Activated T-helper 2 cell treated with anti-CD3 and anti-CD28 coated beads, Interferon-gamma antibody, Interleukin-2, Interleukin-4, amounts not matched to agents 10 μg/mL and 5 μg/mL and 100 μg/mL, durations not matched to agents 14 hours and 24 hours and 36 hours (primary cell): Measurements from ENCODE around the gene PTPRJ. TPM values are rescaled to one million over a fixed set of nuclear protein-coding genes. Genes with fewer than 3 reads are reported as not detected.
"Not testable (repeated sequence)": the region's sequence is repeated elsewhere in the genome, so short reads cannot be mapped to it uniquely, and the experiment has no call there.

ENCODE experiments used
- DNase-seq: peaks from one replicate; pipeline ENCODE4 v3.0.0; 2021; ENCODE audit warnings: low spot score
- H3K27ac Mint-ChIP-seq: one replicate; pipeline ENCODE4 v1.8.0; 2021; ENCODE audit warnings: mixed read lengths
- H3K27me3 Mint-ChIP-seq: one replicate; pipeline ENCODE4 v1.8.0; 2021; ENCODE audit warnings: low read depth, mixed read lengths
- H3K36me3 Mint-ChIP-seq: one replicate; pipeline ENCODE4 v1.8.0; 2021; ENCODE audit warnings: low read depth, mixed read lengths
- H3K4me1 Mint-ChIP-seq: one replicate; pipeline ENCODE4 v1.8.0; 2021; ENCODE audit warnings: low read depth, mixed read lengths
- H3K4me3 Mint-ChIP-seq: one replicate; pipeline ENCODE4 v1.8.0; 2021; ENCODE audit warnings: low read depth, mild to moderate bottlenecking, moderate library complexity, mixed read lengths
- H3K9me3 Mint-ChIP-seq: one replicate; pipeline ENCODE4 v1.8.0; 2021; ENCODE audit warnings: mixed read lengths
- intact Hi-C: fragments of 100-400 bp; cut with micrococcal nuclease; formaldehyde crosslinking; loops from one replicate; pipeline ENCODE4 v1.15.1; 2023
- total RNA-seq: library from RNA; stranded (reverse); gene quantifications from 2 replicates; pipeline ENCODE4 v1.2.3, GENCODE V29; 2022

The PTPRJ gene
- total RNA-seq, 1 donor from 2014 or later, result 50.9 TPM

- H3K27ac Mint-ChIP-seq, result peak overlapping the region; percentile 33
- intact Hi-C loops, H3K27me3 Mint-ChIP-seq, H3K36me3 Mint-ChIP-seq, DNase-seq, H3K9me3 Mint-ChIP-seq, H3K4me3 Mint-ChIP-seq: not testable (repeated sequence)
- peaks cover 36% of the 10 kb centered on the region for H3K4me1 Mint-ChIP-seq
Observed at GRCh38 chr11:47949001-47949675, 31.2 kb upstream of the PTPRJ start.

GRCh38 chr11:47950396-47950795, 30.0 kb upstream of the PTPRJ start:
- intact Hi-C loops, result no loop called here
- no peaks in the 10 kb centered on the region for H3K27me3 Mint-ChIP-seq
- peak; percentile 62 for DNase-seq
- peak overlapping the region; percentile 35 for H3K27ac Mint-ChIP-seq
- no peak overlapping the region for H3K4me3 Mint-ChIP-seq
- H3K9me3 Mint-ChIP-seq, result no peaks in the 10 kb centered on the region
- H3K36me3 Mint-ChIP-seq, result no peaks in the 10 kb centered on the region
- H3K4me1 Mint-ChIP-seq, result peaks cover 37% of the 10 kb centered on the region

GRCh38 chr11:47951504-47951903, 28.9 kb upstream of the PTPRJ start:
- H3K9me3 Mint-ChIP-seq, DNase-seq, H3K4me3 Mint-ChIP-seq, intact Hi-C loops, H3K27me3 Mint-ChIP-seq, H3K36me3 Mint-ChIP-seq: not testable (repeated sequence)
- Mint-ChIP-seq H3K27ac (peak overlapping the region; percentile 1), H3K4me1 (peaks cover 34% of the 10 kb centered on the region)

- no peak for DNase-seq
- Mint-ChIP-seq H3K4me1 (peaks cover 14% of the 10 kb centered on the region), H3K36me3 (no peaks in the 10 kb centered on the region), H3K27ac (no peak overlapping the region), H3K4me3 (no peak overlapping the region), H3K27me3 (no peaks in the 10 kb centered on the region), H3K9me3 (no peaks in the 10 kb centered on the region)
- intact Hi-C loops, result no loop called here
Observed at GRCh38 chr11:47955061-47955755, 25.2 kb upstream of the PTPRJ start.

DNA sequence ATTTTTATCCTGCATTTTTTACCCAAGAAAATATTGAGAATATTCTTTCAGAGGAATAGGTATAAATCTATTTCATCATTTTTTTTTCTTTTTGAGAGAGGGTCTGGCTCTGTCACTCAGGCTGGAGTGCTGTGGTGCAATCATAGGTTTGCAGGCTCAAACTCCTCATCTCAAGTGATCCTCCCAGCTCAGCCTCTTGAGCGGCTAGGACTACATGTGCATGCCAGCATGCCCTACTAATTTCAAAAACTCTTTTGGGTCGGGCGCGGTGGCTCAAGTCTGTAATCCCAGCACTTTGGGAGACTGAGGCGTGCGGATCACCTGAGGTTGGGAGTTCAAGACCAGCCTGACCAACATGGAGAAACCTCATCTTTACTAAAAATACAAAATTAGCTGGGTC, 20.3 kb upstream of the PTPRJ start:
- DNase-seq, result no peak
- H3K36me3 Mint-ChIP-seq, result no peaks in the 10 kb centered on the region
- no peaks in the 10 kb centered on the region for H3K27me3 Mint-ChIP-seq
- no peak overlapping the region for H3K27ac Mint-ChIP-seq
- H3K4me3 Mint-ChIP-seq, result no peak overlapping the region
- H3K9me3 Mint-ChIP-seq, result no peaks in the 10 kb centered on the region
- H3K4me1 Mint-ChIP-seq, result peaks cover 8% of the 10 kb centered on the region
- intact Hi-C loops, result no loop called here

DNA sequence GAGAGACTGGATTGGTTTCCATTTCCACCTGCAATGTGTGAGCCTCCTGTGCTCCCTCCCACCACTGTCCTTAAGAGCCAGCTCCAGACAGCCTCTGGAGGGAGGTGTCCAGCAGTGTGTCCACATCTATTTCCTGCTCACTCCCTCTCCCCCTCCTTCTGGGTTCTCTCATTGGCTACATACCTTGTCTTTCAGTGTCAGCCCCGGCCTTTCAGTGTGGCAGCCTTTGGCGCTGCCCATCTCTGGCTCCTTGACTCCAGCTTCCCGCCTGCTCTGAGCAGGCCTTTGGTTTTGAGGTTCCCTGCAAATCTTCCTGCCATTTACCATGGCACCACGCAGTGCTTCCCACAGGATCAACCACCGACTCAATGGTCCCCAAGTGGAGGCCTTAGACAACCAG, 19.0 kb upstream of the PTPRJ start:
- intact Hi-C loops, result no loop called here
- DNase-seq, result no peak
- H3K27ac Mint-ChIP-seq, result no peak overlapping the region
- H3K27me3 Mint-ChIP-seq, result no peaks in the 10 kb centered on the region
- no peaks in the 10 kb centered on the region for H3K9me3 Mint-ChIP-seq
- no peaks in the 10 kb centered on the region for H3K36me3 Mint-ChIP-seq
- H3K4me1 Mint-ChIP-seq, result peaks cover 2% of the 10 kb centered on the region
- no peak overlapping the region for H3K4me3 Mint-ChIP-seq

GRCh38 chr11:47964546-47964945, 15.8 kb upstream of the PTPRJ start:
- DNase-seq, result no peak
- Mint-ChIP-seq H3K9me3 (no peaks in the 10 kb centered on the region), H3K4me3 (no peak overlapping the region), H3K27me3 (no peaks in the 10 kb centered on the region), H3K4me1 (peaks cover 2% of the 10 kb centered on the region), H3K27ac (no peak overlapping the region), H3K36me3 (no peaks in the 10 kb centered on the region)
- intact Hi-C loops, result no loop called here

- Mint-ChIP-seq H3K9me3 (no peaks in the 10 kb centered on the region), H3K36me3 (no peaks in the 10 kb centered on the region), H3K27ac (no peak overlapping the region), H3K4me1 (peaks cover 2% of the 10 kb centered on the region), H3K27me3 (no peaks in the 10 kb centered on the region), H3K4me3 (no peak overlapping the region)
- intact Hi-C loops, result no loop called here
- DNase-seq, result no peak
Observed at GRCh38 chr11:47967577-47968525, 12.5 kb upstream of the PTPRJ start.

DNA sequence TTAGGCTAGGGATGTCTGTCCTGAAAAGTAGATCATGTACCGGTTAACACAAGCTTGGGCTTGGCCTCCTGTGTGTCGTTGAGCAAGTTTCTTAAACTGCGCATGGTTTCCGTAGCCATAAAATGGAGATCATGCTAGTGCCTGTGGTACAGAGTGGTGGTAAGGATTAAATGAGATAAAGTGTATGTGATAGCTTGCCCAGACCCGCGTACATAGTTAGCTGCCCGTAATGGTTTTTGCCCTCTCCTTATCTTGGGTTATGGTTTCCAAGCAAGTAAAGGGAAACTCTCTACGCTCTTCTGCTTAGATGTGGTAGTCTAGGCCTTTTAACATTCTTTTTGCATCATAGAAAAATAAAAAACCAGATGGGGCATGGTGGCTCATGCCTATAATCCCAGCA, 11.0 kb upstream of the PTPRJ start:
- H3K9me3 Mint-ChIP-seq, result no peaks in the 10 kb centered on the region
- H3K4me3 Mint-ChIP-seq, result no peak overlapping the region
- no peak for DNase-seq
- no peaks in the 10 kb centered on the region for H3K27me3 Mint-ChIP-seq
- H3K27ac Mint-ChIP-seq, result no peak overlapping the region
- H3K36me3 Mint-ChIP-seq, result no peaks in the 10 kb centered on the region
- peaks cover 4% of the 10 kb centered on the region for H3K4me1 Mint-ChIP-seq
- intact Hi-C loops, result no loop called here

DNA sequence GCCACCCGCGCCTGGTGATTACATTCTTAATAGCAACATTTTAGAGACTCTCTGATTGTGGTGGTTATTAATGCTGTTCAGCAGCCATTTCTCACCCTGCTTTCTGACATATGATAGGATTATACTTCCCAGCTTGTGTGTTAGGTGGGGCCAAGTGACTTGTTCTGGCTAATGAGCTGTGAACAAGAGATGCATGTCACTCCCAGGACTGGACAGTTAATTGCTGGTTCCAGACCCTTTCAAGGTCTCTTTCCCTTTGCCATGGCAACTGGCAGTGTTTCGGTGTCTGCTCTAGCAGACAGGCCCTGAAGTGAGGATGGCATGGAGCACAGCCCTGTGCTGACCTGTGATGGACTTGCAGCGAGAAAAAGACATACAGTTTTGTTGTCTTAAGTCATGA, 8.9 kb upstream of the PTPRJ start:
- DNase-seq, result no peak
- H3K27ac Mint-ChIP-seq, result no peak overlapping the region
- H3K27me3 Mint-ChIP-seq, result no peaks in the 10 kb centered on the region
- intact Hi-C loops, result no loop called here
- peaks cover 7% of the 10 kb centered on the region for H3K4me1 Mint-ChIP-seq
- no peaks in the 10 kb centered on the region for H3K36me3 Mint-ChIP-seq
- H3K4me3 Mint-ChIP-seq, result no peak overlapping the region
- H3K9me3 Mint-ChIP-seq, result no peaks in the 10 kb centered on the region

DNA sequence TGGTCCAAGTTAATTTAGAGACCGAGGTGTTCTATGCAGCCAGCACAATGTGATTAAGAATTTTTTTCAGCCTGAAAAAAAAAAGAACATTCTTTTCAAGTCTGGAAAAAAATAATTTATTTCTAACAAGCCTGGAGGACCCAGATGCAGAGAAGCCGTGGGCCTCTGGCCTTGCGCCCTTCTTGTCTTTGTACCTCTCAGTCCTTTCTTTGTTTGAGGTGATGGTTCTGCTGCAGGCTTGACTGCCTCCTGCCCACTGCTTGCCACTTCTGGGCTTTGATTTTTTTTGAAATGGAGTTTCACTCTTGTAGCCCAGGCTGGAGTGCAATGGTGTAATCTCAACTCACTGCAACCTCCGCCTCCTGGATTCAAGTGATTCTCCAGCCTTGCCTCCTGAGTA, 7.2 kb upstream of the PTPRJ start:
- Mint-ChIP-seq H3K9me3 (no peaks in the 10 kb centered on the region), H3K4me1 (peaks cover 7% of the 10 kb centered on the region), H3K27me3 (peaks cover 4% of the 10 kb centered on the region), H3K36me3 (no peaks in the 10 kb centered on the region), H3K27ac (no peak overlapping the region), H3K4me3 (no peak overlapping the region)
- no peak for DNase-seq
- intact Hi-C loops, result no loop called here

GRCh38 chr11:47976931-47977330, 3.4 kb upstream of the PTPRJ start:
- DNase-seq, result no peak
- Mint-ChIP-seq H3K9me3 (no peaks in the 10 kb centered on the region), H3K36me3 (peaks cover 4% of the 10 kb centered on the region), H3K4me3 (no peak overlapping the region), H3K27ac (no peak overlapping the region), H3K27me3 (peaks cover 10% of the 10 kb centered on the region), H3K4me1 (peaks cover 14% of the 10 kb centered on the region)
- intact Hi-C loops, result no loop called here

- no peak overlapping the region for H3K4me3 Mint-ChIP-seq
- no peak for DNase-seq
- H3K9me3 Mint-ChIP-seq, result no peaks in the 10 kb centered on the region
- peaks cover 10% of the 10 kb centered on the region for H3K27me3 Mint-ChIP-seq
- H3K4me1 Mint-ChIP-seq, result peaks cover 14% of the 10 kb centered on the region
- intact Hi-C loops, result no loop called here
- peaks cover 9% of the 10 kb centered on the region for H3K36me3 Mint-ChIP-seq
- no peak overlapping the region for H3K27ac Mint-ChIP-seq
Observed at GRCh38 chr11:47977623-47978022, 2.7 kb upstream of the PTPRJ start.
